G401.6 (cell line): ENCODE measurements around the gene DBN1.

Source experiments
- FAIRE-seq: peaks from 2 replicates; lab custom pipeline; 2012; peaks lifted over from hg19 to GRCh38; lab: Jason Lieb, UNC

Gene DBN1

GRCh38 chr5:177473443-177474001 is at the start of gene DBN1:
TSS of gene DBN1 (minus strand) at chr5:177473634. CDS start at chr5:177473521, 113 bp downstream.
- no peak for FAIRE-seq

DNA sequence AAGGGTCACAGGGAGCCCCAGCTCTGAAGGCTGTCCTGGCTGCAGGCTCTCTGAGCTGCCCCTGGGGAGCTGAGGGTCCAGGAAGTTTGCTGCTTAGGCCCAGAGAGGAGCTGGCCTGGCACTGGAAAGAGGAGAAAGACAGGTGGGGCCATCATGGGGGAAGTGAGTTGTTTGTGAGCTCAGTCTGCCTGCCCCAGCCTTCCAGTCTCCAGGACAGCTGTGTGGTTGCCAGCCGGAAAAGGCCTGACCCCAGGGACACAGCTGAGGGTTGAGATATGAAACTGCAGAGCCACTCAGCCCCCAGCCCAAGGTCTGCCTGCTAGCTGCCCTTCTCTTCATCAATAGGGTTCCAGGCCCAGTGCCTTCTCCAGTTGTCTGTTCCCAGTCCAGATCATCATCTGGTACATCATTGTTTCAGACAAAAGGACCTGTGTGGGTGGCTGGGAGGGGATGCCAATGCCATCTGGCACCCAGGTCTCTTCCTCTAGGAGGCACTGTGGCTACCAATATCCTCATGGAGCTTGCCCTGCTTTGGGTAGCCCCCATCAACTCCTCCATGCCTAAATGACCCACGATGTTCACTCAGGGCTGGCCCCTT is 47.6 kb upstream of the DBN1 start:
- no peak for FAIRE-seq

DNA sequence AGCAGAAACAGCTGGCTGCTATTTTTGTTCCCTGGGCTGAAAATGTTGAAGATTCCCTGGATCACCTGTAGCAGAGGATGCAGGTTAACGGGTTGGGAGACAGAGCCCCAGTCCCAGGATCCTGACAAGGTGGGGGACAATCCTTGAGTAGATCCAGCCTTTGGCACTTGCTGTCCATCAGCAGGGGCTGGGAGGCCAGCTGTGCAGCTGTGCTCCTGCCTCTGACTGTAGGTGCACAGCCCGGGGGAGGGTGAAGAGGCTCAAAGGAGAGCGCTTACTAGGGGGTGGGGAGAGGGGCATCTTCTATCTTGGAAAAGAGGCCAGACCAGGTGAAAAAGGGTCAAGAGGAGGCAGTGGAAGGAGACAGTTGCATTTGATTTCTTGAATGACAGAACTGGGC is 46.8 kb upstream of the DBN1 start:
- FAIRE-seq: no peak

DNA sequence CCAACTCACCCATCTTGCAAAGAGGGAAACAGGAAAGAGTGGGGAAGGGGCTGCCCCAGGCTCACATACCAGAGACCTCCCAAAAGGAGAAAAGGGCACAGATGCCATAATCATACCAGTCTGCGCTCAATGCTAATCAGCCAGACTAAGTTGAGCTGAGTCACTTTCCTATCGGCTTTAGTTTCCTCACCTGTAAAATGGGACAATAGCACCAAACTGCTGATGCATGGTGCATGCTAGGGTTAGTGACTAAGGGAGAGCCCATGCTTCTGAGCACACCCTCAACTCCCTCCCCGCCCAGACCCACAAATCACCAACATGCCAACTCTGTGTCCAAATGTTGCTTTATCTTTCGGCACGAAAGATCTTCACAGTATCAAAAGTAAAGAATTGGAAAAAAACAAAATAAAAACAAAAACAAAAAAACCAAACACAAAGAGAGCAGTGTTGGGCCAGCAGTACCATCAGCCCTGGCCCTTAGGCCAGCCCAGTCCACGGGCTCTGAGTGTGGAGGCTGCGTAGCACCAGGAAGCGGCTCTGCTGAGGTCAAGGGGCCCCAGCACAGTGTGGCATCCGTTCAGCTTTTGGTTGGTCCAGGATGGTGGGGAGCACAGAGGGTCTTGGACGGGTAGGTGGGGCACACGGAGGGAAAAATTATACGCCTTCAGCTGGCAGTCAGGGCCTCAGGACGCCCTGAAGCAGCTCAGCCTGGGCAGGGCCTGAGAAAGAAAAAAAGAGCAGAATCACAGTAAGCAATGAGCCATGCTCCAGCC is 46.2 kb upstream of the DBN1 start:
- no peak for FAIRE-seq

DNA sequence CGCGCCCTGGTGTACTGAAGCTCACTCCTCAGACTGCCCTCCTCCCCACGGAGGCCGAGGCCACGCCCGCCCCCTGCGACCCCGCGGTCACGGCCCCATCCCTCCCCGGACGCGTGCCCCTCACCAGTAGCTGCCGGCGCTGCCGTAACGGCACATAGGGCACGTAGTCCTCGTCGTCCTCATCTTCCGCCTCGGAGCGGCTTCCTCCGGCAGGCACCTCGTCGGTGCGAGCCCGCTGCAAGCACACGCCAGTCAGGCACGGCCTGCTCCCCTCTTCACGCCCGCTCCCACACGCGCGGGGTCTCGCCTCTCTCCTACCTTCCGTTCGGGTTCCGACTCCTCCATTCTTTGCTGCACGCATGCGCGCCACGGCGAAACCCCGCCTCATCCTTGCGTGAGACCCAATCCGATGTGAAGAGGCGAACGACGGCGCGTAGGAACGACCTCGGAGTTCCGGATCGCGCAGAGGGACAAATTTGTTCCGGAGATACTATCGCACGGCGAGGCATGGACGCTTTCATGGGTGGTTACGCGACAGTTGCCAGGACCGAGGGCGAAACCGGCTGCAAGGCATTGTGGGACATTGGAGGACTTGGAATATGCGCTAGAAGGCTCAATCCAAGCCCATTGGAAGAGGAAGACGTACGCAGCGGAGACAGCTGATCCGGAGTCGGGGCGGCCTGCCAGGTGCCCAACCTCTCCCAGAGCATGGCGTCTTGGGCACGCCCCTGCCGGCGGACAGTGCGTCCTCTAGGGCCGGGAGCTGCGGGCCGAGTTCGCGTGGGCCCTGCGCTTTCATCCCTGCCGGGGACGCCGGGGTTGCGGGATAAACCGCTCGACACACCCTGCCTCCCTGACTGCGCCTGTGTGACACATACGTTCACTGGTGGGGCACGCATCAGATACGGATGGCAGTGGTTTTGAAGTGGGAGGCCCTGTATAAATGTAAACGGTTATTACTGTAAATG is 43.5 kb upstream of the DBN1 start, which contains the start of gene DDX41:
Gene DDX41 (minus strand): TSS at position 361 of the 968 bp plus-strand sequence. CDS start 16 bp downstream, at position 345.
- FAIRE-seq: peak; percentile 98

- FAIRE-seq: no peak
Observed at GRCh38 chr5:177515580-177515979, 42.1 kb upstream of the DBN1 start.

DNA sequence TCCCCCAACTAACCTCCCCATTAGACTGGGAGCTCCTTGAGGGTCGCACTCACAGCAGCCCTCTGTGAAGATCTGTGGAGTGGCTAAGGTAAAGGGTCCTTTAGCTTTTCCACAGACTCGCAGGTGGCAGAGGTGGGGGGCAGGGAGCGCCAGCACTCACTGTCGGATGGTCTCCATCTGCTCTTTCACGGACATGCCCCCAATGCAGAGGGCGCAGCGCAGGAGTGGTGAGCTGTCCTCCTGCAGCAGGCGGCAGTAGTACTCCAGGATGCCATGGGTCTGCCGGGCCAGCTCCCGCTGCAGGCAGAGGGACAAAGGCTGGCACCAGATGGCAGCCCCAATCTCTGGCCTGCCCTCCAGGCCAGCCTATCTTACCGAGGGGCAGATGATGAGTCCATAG is 41.1 kb upstream of the DBN1 start:
- no peak for FAIRE-seq

- FAIRE-seq: no peak
Observed at GRCh38 chr5:177513500-177513899, 40.1 kb upstream of the DBN1 start.

GRCh38 chr5:177512736-177513380 is 39.4 kb upstream of the DBN1 start:
- no peak for FAIRE-seq

GRCh38 chr5:177511796-177512675 is 38.6 kb upstream of the DBN1 start:
- no peak for FAIRE-seq

- no peak for FAIRE-seq
Observed at GRCh38 chr5:177511181-177511580, 37.7 kb upstream of the DBN1 start.

DNA sequence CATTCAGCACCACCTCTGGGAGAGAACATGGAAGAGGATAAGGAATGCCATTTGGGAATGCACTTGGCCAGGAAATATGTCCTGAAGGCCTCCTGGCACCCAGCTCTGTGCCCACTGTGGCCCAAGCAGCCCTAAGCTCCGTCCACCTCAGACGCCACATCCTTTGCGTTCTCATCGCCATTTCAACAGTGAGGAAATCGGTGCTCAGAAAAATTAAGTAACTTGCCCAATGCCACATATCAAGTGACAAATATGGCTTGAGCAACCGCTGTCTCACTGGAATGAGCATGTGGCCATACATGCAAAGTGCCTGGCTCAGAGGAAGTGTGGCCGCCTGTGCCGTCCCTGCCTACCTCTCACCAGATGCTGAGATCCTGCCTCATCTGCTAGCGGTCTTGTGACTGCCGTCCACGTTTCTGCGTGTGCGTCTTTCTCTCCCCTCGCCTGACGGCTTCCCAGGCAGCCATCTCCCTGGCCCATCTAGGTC is 37.2 kb upstream of the DBN1 start:
- FAIRE-seq: no peak

DNA sequence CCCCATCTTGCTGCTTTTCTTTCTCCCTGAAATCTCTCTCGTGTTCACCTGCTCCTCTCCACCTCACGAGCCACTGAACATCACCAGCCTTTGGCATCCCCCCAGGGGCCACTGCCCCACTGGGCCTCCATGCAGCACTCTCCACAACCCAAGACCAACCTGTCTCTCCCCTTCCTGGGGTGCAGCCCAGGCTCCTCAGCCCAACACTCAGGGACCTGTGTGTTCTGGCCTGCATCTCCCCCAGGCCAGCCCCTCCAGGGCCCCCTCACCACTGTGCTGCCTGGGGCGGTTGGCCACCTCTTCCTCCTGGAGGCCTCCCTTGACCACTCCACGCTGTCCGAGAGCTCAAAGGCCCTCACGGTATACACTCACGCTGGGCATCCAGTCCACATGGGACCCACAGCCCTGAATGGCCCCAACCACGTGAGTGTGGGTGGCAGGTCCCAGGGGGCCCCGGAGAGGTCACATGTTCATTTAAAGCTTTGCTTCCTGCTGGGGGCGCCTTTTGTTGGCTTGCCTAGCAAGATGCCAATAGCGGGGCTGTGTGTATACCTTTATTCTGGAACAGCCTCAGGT is 36.6 kb upstream of the DBN1 start:
- FAIRE-seq: no peak

- FAIRE-seq: no peak
Observed at GRCh38 chr5:177509381-177509951, 36.0 kb upstream of the DBN1 start, which contains the start of gene DOK3. TSS of gene DOK3 (minus strand) at chr5:177509826. CDS start at chr5:177509540, 286 bp downstream.

GRCh38 chr5:177508837-177509236 is 35.4 kb upstream of the DBN1 start:
- FAIRE-seq: no peak

- FAIRE-seq: no peak
Observed at GRCh38 chr5:177508221-177508611, 34.8 kb upstream of the DBN1 start.

DNA sequence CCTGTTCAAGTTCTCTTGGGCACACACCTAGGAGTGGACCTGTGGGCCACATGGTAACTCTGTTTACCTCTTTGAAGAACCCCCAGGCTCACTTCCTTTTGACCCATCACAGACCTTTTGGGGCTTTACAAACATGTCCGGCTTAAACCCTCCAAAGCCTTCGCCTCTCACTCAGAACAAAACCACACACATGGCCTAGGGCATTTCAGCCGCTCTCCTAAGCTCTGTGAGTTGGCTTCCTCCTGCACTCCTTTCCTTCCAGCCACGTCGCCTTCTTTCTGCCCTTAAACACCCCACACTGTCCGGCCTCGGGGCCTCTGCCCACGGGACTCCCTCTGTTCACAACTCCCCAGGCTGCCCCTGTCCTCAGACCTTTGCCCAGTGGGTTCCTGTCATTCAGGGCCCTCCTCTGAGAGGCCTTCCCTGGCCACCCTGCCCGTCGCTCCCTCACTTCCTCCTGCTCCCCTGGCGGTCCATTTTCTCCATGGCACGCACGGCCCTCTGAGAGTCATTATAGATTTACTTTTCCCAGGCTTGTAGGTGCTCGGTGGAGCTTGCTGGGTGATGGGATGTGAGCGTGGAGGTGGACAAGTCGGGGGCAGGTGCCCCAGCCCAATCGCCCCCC is 34.3 kb upstream of the DBN1 start:
- no peak for FAIRE-seq

DNA sequence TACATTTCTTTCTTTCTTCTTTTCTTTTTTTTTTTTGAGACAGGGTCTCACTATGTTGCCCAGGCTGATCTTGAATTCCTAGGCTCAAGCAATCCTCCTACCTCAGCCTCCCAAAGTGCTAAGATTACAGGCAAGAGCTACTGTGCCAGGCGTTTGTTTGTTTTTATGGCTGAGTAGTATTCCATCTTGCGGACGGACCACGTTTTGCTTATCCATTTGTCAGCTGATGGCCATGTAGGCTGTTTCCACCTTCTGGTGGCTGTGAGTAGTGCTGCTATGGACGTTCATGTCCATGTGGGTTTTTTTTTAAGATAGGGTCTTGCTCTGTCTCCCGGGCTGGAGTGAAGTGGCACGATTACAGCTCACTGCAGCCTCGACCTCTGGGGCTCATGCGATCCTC is 33.7 kb upstream of the DBN1 start:
- FAIRE-seq: no peak

GRCh38 chr5:177505075-177505474 is 31.6 kb upstream of the DBN1 start:
- FAIRE-seq: no peak
